Posterior cingulate gyrus (tissue), 11 donors: ENCODE results near the gene MGA.
A peak's percentile ranks its signal among the peaks of the same experiment; 100 is the strongest.

ENCODE experiments used
- DNase-seq, 10 donors: peaks; one replicate each; pipeline versions ENCODE4 v3.0.0 to v3.0.0-alpha.2; 2020 to 2021; ENCODE audit warnings: mixed read lengths in 3 of 10
- intact Hi-C: fragments of 100-400 bp; cut with DNase I; formaldehyde crosslinking; loops from one replicate; pipeline ENCODE4 v1.15.1; 2023

Gene MGA

DNA sequence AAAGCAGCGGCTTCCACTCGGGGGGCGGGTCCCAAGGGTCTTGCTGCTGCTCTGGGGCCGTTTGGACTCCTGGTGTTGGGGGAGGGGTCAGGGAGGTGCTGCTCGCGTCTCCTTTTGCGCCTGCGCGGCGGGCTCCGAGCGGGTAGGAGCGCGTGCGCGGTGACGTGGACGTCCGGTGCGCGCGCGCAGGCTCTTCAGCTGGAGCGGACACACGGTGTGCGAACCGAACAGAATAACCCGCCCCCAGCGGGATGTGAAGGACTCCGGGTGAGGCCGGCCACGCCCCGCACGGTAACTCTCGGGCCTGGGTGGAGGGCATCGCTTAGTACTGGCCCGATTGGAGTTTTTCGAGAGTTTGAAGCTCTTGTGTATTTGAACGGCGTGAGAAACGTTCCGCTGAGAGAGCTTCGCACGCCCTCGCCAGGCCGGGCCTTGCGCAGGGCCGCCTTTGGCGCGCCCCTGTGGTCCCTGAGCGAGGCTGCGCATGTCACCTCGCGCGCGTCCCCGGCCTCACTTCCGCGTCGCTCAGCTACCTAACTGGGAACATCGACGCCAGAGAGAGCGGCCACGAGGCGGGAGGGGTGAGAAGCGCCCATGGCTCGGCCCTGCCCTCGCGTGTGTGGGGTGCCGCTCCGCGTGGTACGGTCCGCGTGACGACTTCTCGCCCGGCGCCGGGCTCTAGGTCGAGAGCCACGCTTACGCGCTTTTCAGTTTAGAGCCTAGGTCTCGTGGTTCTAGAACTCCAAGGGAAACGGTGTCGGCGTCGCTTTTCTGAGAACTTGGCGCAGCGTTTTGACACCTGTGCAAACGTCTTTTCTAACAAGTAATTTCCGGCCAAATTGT lies at the start of gene MGA:
Gene MGA (plus strand): TSS at position 171 of the 843 bp plus-strand sequence.
- intact Hi-C loops, result loop anchor here (2.0 kb wide), 2 partner anchors 38 to 102 kb away; partner anchors contain the start of gene TYRO3
- DNase-seq, result peak; percentile 67 to 97 (median 78)

DNA sequence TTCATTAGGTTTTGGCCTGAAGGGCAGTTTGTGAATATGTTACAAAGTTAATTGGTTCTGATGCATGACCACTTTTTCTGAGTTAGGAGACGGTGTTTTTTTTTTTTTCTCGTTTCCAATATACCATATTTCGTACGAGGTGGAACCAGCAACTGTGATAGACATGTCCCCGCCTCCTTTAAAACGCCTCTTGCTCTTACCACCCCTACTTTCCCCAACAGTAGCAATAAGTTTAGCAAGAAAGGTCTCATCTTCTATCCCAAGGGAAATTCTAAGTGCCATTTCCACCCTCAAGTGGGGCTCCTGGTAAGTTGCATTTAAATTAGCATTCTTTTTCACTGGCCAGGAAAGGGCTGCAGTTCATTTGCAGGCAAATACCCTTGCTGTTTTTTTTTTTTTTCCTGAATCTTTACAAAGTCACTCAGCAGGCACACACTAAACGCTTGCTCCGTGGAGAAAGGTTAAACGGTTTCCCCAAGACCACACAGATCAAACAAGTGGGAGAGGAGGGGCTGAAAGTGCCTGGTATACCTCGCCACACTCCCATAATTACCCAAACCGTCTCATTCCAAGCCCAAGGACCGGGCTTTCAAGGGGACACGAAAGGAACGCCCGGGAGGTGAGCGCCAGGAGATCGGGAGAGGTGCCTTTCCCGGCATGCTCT lies 39.5 kb upstream of the MGA start:
- intact Hi-C loops, result loop anchor here (5.0 kb wide), 2 partner anchors 63 to 152 kb away; partner anchors contain the start of genes MAPKBP1 and TYRO3

DNA sequence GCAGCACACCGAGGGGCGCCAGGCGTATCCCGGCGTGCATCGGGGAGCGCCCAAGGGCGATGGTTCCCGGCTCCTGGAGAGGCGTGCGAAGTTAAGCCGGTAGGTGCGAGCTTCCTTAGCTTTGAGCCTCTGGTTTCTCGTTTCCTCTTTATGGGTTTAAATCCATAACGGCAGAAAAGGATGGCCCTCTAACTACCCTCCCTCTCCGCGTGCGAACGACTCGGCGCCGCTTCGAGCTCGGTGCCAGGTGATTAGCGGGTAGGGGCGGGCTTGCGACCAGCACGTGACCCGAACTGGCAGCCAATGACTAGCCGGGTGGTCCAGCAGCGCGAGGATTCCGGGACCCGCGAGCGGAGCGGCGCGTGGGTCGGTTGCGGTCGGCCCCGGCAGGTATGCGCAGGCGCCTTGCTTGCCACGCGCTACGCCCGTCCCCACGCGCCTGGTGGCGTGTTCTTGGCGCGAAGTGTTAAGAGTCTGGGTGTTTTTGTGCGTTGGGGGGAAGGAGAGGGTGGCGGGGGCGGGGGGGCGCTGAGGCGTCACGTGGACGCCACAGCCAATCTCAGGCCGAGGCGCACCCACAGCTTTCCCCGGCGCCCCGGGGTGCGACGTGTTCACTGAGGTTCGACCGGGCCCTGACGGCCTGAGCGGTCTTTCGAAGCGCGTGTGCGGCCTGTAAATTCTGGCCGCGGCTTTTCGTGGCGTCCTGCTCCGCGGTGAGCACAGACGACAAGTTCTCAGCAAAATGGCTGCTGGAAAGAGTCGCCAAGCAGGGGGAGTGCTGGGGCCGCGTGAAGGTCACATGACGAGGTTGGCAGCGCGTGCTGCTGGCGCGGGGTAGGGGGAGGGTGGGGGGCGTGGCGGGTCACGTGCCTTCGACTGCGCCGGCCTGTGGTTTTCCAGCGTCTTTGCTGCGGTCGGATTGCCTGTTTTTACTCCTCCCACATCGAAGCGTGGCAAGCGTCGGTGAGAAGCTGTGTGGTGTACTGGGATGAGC lies 38.7 kb upstream of the MGA start:
- DNase-seq, result peak; percentile 79 to 97 (median 86)
- intact Hi-C loops, result loop anchor here (2.0 to 5.0 kb wide), 3 partner anchors 39 to 151 kb away; partner anchors contain the start of genes MAPKBP1, MGA and TYRO3

More for the DNA sequence above, 39.5 kb upstream of the MGA start:
- no peak for DNase-seq

DNA sequence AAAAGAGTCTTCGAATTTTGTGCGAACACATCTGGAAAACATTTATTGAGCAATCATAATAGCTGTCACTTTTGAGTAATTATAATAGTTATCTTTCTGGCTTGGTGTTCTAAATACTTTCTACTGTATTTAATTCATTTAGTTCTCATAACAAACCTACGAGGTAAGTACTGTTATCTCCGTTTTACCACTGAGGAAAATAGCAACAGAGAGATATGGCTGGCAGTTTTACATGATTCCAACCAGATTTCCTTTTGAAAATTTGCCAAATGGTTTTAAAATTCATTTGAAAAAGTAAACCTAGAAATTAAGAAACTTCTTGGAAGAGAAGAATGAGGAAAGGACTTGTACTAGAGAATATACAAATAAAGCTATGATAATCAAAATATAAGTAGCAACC lies 37.3 kb upstream of the MGA start:
- DNase-seq, result no peak
- intact Hi-C loops, result loop anchor here (2.0 to 5.0 kb wide), 3 partner anchors 38 to 149 kb away; partner anchors contain the start of genes MAPKBP1, MGA and TYRO3

DNA sequence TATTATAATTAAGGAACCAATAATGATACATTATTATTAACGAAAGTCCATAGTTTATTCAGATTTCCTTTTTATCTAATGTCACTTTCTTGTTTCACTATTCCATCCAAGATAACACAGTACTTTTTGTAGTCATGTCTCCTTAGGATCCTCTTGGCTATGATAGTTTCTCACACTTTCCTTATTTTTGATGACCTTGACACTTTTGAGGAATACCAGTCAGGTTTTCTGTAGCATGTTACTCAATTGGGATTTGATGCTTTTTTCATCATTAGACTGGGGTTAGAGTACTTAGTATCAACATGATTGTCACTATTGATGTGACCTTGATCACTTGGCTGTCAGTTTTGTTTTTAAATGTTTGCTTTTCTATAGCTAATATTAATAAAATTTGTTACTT lies 33.0 kb upstream of the MGA start:
- intact Hi-C loops, result no loop called here
- DNase-seq, result no peak

DNA sequence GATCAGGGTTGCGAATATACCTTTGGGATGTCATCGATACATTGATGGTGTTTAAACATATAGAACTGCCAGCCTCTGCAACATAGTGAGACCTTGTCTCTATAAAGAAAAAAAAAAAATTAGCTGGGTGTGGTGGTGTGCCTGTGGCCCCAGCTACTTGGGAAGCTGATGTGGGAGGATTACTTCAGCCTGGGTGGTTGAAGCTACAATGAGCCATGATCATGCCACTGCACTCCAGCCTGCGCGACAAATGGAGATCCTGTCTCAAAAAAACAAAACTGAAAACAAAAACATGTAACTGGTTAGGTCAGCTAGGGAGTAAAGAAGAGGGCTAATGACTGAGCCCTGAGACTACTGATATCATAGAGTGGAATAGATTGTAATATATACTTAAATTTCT lies 30.7 kb upstream of the MGA start:
- intact Hi-C loops, result no loop called here
- no peak for DNase-seq

DNA sequence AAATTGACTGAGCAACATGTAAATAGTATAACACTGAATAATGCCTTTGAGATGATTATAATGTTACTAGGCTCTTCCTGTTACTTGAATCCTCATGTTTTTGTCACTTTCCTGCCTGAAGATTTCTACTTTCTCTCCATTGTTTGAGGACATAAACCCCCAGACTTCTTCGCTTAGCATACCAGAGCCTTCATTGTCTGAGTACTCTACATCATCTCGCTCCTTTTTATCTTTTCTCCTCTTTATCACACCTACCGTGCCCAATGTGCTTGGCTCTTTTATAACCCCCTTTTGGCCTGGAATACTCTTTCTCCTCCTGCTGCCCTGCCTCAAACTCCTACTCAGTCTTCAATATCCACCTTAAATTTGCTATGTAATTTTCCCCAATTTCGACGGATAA lies 30.3 kb upstream of the MGA start:
- intact Hi-C loops, result no loop called here
- DNase-seq, result no peak

DNA sequence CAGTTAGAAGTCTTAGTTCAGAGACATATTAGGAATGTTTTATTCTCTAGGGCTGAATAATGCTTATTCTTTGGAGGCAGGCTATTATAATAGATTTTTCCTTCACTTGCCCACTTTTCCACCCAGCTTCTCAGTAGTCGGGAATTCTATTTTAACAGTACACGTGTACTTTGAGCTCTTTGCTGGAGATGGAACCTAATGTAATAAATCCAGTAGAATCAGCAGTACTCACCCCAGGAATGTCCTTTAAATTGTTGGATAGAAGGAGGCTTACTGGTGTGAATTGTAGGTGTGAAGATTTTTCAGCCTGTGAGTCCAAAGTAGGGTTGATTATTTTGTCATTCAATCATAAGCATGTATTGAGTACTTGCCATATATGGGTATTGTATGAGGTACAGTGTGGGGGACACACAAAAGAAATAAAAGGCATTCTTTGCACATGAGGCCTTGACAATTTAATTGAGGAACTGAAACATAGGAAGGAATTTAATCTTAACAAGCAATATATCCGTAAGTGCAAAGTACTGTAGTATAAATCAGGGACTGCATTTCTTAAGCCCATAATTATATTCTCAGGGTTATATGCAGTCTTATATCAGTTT lies 29.5 kb upstream of the MGA start:
- intact Hi-C loops, result no loop called here
- no peak for DNase-seq

DNA sequence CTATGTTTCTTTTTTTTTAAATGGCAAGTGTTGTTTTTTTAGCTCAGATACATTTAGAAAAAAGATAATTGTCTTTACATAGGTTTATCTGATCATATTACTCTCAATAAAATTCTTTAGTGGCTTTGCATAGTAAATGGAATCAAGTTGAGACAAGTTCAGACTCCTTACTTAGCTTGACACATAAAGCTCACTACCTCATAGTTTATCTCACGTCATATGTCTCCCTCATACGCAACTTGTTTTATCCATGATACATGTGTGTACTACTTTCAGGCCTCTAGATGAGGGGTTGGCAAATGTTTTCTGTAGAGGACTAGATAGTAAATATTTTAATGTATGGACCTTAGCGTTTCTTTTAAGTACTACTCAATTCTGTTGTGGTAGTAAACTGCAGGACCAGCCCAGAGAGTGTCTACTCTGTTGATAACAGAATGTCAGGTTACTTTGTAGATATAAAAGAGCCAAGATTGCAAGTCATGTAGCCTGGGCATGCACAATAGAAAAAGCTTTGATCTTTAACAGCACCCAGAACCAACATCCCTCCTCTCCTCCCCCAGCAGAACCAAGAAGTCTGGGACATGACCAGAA lies 28.2 kb upstream of the MGA start:
- no peak for DNase-seq
- intact Hi-C loops, result no loop called here

DNA sequence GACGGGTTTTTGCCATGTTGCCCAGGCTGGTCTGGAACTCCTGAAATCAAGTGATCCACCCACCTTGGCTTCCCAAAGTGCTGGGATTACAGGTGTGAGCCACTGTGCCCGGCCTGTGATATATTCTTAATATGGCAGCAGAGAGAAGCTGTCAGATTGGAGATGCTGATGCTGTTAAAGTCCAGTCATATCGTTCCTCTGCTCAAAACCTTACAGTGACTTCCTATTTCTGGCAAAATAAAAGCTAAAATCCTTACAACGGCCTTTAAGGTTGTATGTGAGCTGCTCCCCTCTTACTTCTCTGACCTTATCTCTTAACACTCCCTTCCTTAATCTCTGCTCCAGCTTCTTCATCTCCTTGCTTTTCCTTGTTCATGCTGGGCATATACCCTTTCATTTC lies 26.6 kb upstream of the MGA start:
- intact Hi-C loops, result no loop called here
- no peak for DNase-seq

DNA sequence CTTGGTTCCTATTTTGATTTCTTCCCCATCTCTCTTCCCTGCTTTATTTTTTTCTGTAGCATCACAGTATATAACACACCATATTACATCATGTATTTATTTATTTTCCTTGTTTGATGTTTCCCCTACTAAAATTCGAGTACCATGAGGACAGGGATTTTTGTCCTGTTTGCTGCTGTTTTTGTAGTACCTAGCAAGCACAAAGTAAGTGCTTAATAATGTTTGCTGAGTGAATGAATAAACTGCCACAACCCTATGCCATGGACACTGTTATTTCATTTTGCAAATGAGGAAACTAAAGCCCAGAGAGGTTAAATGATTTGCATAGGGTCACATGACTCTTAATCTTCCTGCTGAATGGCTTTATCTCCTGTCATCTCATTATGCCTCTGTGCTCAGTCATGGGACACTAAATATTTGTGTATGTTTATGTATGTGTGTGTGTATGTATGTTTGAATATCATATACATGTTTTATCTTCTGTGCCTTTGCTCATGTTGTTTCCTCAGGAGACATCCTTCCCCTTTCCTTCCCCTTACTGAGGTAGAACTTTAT lies 26.1 kb upstream of the MGA start:
- intact Hi-C loops, result no loop called here
- DNase-seq, result no peak

DNA sequence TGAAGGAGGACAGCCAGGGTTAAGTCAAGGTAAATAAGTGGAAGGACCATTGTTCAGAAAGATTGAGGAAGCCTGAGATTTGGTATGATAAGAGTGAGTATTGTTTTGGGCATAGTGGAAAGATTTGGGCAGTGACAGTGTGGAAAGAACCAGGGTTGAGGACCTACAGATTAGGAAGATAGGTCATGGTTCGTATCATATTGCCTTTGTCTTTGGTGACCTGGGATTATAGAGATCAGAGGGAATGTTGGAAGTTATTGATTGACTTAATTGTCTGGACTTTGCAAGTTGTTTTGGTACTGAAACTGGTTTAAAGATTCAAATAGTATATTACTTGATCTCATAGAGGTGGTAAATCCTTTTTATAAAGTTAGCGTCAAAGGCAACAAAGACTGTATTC lies 23.1 kb upstream of the MGA start:
- intact Hi-C loops, result no loop called here
- DNase-seq, result no peak

DNA sequence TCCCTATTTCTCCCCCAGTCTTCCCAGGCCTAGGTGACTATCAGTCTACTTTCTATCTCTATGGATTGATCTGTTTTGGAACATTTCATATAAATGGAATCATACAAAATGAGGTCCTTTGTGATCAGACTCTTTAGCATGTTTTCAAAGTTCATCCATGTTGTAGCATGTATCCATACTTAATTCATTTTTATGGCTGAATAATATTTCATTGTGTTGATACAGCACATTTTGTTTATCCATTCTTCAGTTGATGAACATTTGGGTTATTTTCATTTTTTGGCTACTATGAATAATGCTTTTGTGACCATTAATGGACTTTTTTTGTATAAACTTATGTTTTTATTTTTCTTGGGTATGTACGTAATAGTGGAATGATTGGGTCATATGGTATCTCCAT lies 19.2 kb upstream of the MGA start:
- DNase-seq, result no peak

DNA sequence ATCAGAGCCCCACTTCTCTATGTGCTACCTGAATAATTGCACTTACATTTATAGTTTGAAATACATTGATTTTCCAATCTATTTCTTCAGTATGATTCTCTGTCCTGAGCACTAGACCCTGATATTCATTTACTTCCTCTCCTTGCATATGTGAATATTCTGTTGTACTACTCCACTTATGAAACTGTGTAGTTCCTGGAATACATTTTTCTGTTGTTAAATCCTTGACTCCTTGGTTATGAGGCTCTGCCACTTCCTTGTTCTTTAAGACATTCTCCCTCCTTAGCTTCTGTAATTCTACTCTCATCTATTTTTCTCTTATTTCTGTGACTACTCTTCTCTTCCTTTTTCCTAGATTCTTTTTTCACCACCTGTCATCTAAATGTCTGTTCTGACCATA lies 12.9 kb upstream of the MGA start:
- intact Hi-C loops, result no loop called here
- DNase-seq, result no peak

More for the DNA sequence above, 19.2 kb upstream of the MGA start:
- intact Hi-C loops, result no loop called here

DNA sequence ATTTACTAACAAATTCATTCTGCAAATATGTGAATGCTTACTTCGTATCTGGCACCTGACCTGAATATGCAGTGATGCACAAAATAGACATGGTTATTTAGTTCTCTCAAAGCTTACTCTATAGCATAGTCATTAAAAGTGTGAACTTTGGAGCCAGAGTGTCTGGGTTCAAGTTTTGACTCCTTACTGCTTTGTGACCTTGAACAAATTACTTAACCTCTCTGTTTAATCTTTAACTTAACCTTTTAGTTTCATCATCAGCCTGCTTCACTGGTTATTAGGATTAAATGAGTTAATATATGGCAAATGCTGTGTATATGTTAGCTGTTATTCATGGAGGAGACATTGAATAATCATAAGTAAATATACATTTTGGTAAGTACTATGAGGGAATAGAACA lies 12.1 kb upstream of the MGA start:
- intact Hi-C loops, result no loop called here
- DNase-seq, result no peak

DNA sequence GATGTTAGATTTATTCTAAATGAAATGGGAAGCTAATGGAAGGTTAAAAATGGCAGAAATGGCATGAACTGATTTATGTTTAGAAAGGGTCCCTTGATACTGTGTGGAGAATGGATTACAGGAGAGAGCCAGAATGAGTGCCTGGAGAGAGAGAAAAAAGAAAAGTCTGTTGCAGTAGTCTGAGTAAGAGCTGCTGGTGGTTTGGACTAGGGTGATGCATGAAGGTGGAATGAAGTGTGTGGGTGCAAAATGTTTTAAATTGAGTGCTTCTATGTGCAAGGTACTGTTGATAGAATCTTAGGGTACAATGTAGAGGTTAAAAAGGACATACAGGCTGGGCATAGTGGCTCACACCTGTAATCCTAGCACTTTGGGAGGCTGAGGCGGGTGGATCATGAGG lies 11.4 kb upstream of the MGA start:
- no peak for DNase-seq
- intact Hi-C loops, result no loop called here

DNA sequence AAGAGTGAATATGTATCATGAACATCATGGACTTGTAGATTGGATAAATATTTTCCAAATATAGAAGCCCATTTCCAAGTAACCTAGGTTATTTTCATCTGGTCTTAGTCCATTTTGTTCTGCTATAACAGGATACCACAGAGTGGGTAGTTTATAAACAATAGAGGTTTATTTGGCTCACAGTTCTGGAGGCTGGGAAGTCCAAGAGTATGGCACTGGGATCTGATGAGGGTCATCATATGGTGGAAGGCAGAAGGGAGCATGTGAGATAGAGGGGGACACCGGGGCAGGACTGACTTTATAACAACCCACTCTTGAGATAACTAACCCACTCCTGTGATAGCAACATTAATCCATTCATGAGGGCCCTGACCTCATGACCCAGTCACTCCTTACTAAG lies 9.4 kb upstream of the MGA start:
- no peak for DNase-seq
- intact Hi-C loops, result no loop called here

DNA sequence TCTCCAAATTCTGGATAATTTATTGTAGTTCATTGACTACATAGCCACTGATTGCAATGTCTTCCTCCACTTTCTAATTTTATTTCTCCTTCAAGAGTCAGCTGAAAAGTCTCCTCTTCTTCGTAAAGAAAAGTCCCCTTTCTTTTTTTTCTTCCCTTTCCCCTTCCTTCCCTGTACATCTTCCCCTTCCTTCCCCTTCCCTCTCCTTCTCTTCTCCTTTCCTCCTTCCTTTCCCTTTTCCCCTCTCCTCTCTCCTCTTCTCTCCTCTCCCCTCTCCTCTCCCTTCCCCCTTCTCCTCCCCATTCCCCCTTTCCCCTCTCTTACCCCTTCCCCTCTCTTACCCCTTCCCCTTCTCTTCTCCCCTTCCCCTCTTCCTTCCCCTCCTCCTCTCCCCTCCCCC lies 8.8 kb upstream of the MGA start:
- no peak for DNase-seq
- intact Hi-C loops, result no loop called here

DNA sequence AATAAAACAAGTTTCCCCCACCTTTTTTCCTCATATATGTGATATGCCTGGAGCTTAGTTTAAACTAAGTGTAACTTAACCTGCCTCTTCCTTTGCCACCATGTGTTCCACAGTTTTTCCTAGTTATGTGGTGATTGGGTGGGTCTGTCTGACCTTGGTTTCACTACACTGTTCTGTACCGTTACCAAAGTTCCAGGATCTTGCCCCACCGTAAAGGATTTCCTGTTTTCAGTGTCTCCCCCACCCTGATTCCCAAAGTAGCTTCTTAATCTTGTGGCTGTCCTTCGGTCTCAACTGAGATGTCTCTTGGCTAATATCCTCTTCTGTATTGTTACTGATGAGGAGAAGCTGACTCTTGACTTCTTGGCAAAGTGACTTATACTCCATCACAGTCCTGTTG lies 6.4 kb upstream of the MGA start:
- intact Hi-C loops, result no loop called here
- DNase-seq, result no peak
